Astrocyte of the spinal cord (primary cell): ENCODE data around the gene TFAP2A.
A peak's percentile ranks its signal among the peaks of the same experiment; 100 is the strongest.

Experiments used
- DNase-seq: peaks from one replicate; pipeline ENCODE4 v3.0.0; 2011; ENCODE audit warnings: low read depth, low spot score
- H3K4me3 ChIP-seq: 2 replicates; pipeline ENCODE4 v1.5.1; 2011; ENCODE audit warnings: low read depth, mild to moderate bottlenecking, low read length, moderate library complexity
- in situ Hi-C: cut with HindIII; loops from 2 replicates; pipeline ENCODE4 v1.10.0; 2017; ENCODE audit warnings: low sequenced_read_pairs
- TF ChIP-seq, protein P1 (sequence below): IDR thresholded peaks from 2 replicates; pipeline ENCODE4 v1.5.1; 2012; ENCODE audit warnings: low read depth, mild to moderate bottlenecking, low read length, inconsistent platforms

Gene TFAP2A

DNA sequence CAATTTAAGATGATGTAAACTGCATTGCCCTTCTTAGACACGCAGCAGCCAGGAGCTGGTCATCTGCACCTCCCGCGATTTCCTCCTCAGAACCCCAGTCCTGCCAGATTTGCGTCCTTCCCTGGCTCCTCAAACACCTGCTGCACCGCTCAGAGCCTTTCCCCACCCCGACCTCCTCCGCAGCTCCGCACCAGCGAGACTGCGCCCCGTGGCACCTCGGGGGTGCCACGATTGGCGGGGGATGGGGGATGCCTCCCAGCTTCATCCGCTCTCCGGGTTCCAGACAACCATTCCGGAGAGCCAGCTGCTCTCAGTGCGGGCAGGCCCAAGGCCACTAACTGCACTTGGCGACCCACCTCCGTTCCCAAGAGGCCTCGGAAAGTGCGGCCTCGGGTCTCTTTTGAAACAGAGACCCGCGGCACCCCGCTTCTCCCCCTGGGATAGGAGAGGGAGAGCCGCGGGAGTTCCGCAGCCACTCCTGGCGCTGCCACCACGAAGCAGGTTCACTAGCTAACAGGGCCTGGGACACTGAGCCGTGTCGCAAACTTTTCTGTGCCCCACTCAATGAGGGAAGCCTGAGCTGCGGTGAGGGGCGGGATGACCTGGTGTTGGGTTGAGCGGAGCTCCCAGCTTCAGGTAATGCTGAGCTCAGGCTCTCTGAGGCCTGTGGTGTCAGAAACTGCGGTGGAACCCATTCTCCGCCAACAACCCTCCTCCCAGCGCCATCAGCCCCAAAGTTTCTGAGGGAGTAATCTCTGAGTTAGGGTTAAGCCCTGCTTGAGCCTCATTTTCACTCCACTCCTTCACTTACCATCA lies 7.3 kb upstream of the TFAP2A start:
- no peak overlapping the region for H3K4me3 ChIP-seq
- no peak for DNase-seq
- in situ Hi-C loops: no loop called here
- TF ChIP-seq, protein P1, sequence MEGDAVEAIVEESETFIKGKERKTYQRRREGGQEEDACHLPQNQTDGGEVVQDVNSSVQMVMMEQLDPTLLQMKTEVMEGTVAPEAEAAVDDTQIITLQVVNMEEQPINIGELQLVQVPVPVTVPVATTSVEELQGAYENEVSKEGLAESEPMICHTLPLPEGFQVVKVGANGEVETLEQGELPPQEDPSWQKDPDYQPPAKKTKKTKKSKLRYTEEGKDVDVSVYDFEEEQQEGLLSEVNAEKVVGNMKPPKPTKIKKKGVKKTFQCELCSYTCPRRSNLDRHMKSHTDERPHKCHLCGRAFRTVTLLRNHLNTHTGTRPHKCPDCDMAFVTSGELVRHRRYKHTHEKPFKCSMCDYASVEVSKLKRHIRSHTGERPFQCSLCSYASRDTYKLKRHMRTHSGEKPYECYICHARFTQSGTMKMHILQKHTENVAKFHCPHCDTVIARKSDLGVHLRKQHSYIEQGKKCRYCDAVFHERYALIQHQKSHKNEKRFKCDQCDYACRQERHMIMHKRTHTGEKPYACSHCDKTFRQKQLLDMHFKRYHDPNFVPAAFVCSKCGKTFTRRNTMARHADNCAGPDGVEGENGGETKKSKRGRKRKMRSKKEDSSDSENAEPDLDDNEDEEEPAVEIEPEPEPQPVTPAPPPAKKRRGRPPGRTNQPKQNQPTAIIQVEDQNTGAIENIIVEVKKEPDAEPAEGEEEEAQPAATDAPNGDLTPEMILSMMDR: no peak

DNA sequence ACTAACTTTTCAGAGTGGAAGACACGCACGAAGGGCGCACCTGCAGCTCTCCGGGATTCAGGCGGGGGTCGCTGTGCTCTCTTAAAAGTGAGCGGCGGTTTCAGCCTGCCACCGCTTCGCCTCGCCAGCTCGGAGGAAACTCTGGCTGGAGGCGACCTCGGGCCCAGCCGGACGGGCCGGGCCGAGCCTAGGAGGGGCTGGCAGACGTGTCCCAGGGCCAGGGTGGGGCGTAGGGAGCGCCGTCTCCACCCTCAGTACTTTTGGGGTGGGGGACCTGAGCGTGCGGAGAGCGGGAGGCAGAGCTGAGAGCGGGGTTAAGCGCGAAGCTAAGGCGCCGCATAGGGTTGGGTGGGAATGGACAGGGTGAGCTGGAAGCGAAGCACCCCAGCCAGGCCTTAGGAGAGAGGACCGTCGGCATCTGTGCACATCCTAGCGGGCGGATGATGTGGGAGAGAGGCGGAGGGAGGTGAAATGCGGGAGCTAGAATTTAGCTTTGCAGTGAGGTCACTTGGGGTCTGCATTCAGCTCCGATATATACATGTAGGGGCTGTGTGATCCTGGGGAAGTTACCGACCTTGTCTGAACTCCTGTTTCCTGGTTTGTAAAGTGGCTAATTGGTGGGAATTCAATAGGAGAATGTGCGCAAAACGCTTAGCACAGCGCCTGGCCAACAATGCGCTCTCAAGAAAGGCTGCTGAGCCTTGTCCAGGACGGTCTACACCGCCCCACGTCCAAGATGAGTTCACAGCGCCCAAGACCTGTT lies 6.5 kb upstream of the TFAP2A start:
- in situ Hi-C loops: no loop called here
- no peak overlapping the region for H3K4me3 ChIP-seq
- TF ChIP-seq, protein P1: peak; percentile 13
- DNase-seq: no peak

DNA sequence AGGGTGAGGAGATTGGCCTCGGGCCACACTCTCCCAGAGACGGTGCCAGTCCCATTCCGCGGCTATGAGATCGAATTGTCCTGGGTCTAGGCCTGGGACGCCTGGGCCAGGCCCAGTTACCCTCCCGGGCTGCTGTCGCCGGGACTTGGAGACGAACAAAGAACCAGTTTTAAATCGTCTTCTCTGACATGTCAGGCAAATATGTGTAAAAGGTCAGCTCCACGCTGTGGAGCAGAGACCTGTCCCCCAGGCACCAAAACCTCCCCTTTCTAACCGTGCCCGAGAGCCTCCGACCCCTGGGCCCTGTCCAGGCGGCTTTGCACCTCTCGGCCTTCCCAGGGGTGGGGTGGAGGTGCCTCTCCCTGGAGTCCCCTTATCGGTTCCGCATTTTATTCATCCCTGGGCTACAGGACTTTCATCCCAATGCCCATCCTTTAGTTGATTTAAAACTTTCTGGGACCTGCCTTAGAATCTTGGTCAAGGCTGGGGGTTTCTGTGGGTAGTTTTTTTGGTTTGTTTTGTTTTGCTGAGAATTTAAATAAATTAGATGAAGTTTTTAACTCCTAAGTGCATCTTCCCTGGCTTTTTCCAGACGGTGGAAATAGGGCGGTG lies 5.8 kb upstream of the TFAP2A start:
- DNase-seq: no peak
- TF ChIP-seq, protein P1: no peak
- H3K4me3 ChIP-seq: no peak overlapping the region
- in situ Hi-C loops: no loop called here

DNA sequence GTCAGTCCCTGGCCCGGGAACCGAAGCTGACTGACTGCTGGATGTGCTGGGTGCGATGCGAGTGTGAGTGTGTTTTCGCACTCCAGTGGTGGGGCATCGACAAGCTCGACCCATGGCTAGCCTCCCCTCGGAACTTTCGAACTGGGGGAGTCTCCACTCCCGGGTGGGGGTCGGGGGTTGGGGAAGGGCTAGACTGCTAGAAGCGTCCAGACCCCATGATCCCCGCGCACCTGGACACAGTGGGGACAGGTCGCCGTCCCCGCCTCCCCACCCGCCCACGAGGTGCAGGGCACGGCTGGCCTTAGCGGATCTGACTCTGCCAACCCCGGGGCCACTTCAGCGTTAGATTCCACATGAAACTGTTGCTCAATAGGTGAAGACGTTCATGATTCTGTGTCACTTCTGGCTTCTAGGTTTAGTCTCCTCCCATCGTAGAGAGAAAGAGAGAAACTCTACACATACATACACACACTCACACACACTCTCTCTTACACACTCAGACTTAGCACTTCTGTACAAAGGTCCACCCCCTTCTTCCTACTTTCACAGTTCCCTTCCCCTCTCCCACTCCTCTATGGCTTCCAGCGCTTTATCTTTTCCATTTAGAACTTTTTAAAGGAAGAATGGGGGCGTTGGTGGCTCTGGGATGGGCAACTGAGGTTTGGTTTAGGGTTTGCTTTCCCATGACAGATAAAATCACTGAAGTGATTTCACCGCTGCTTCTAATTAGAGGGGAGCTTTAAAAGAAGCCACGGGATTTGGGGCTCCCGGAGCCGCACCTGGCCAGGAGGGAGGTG lies 5.1 kb upstream of the TFAP2A start:
- no peak overlapping the region for H3K4me3 ChIP-seq
- DNase-seq: no peak
- TF ChIP-seq, protein P1: no peak
- in situ Hi-C loops: no loop called here

DNA sequence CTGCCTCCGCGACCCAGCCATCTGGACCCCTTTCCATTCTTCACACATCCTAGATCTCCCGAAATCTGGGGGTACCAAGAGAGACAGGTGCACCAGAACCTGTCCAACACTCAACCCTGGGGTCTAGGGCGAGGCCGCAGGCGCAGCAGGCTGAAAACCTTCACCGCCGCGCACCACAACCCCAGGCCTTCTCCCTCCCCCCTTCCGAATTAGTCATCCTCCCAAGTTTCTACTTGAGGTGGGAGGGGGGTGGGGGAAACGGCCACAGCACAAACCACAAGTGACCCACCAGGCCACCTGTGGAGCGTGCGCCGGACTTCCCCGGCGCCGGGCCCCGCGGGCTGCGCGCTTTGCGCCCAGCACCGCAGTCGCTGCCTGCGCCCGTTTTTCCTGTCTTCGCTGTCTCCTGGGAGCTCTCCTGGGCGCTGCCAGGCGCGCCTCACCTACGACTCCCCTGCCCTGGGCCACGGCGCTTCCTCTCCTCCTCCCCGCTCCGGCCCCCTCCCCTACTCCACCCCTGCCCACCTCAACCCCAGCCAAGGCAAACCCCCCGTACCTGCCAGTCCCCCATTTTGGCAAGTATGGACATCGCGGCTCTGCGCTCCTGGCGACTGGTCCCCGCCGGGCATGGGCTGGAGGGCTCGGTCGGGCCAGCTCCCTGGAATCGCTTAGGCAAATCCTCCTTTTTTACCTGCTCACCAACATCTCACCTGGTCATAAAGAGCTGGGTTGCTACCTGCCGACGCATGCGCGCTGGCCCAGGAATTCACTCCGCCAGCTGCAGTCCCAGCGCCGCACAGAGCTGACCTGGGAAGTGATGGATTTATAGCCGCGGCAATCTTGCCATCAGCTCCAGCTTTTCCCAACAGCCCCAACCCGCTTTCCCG lies 4.2 kb upstream of the TFAP2A start:
- in situ Hi-C loops: no loop called here
- DNase-seq: peak; percentile 60
- TF ChIP-seq, protein P1: no peak
- no peak overlapping the region for H3K4me3 ChIP-seq
